ENCODE data around the gene NSG1. TPM values are rescaled to one million over a fixed set of nuclear protein-coding genes. Genes with fewer than 3 reads are reported as not detected.

NSG1 gene
- total RNA-seq, 1 donor from 2014 or later: 24.5 TPM

DNA sequence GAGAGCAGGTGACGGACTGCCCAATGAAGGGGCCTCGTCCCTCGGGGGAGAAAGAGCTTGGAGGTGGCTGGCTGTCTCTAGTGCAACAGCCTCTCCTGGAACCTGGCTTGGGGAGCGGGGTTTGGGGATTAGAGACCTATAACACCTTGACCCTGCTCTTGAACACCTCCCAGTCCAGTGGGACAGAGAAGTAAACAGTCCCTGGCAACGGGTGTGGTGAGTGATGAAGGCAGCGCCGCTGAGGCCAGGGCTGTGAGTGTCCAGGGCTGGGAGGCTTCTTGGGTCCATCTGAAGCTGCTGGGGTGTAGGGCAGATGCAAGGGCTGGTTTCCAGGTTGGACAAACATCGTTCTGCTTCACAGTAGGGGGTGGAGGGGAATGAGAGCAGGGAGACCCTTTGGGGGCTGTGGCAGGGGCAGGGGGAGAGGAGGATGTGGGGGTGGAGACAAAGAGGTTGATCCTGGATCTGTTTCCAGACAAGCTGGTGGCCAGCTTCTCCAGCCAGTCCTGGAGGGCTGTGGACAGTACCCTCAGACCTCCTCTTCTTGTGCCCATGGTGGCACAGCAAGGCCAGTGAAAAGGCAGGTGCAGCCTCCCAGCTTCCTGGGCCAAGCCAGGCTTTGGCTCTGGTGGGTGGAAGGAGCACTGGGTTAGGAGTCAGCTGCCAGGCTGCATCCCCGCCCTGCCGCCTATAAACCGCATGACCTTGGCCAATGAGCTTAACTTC is 3.8 kb downstream of the NSG1 start:
- Mint-ChIP-seq H3K4me1 (peaks cover 12% of the 10 kb centered on the region), H3K4me3 (no peak overlapping the region), H3K27ac (ENCODE audit: unreplicated experiment) (no peak overlapping the region), H3K27me3 (ENCODE audit: low read depth) (peaks cover 70% of the 10 kb centered on the region), H3K36me3 (ENCODE audit: low read depth) (no peaks in the 10 kb centered on the region), H3K9me3 (no peaks in the 10 kb centered on the region)
- no peak for DNase-seq (ENCODE audit: low read depth, low spot score)
- TF ChIP-seq, protein P1, sequence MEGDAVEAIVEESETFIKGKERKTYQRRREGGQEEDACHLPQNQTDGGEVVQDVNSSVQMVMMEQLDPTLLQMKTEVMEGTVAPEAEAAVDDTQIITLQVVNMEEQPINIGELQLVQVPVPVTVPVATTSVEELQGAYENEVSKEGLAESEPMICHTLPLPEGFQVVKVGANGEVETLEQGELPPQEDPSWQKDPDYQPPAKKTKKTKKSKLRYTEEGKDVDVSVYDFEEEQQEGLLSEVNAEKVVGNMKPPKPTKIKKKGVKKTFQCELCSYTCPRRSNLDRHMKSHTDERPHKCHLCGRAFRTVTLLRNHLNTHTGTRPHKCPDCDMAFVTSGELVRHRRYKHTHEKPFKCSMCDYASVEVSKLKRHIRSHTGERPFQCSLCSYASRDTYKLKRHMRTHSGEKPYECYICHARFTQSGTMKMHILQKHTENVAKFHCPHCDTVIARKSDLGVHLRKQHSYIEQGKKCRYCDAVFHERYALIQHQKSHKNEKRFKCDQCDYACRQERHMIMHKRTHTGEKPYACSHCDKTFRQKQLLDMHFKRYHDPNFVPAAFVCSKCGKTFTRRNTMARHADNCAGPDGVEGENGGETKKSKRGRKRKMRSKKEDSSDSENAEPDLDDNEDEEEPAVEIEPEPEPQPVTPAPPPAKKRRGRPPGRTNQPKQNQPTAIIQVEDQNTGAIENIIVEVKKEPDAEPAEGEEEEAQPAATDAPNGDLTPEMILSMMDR (conservative IDR thresholded peaks at IDR 0.05): no peak

DNA sequence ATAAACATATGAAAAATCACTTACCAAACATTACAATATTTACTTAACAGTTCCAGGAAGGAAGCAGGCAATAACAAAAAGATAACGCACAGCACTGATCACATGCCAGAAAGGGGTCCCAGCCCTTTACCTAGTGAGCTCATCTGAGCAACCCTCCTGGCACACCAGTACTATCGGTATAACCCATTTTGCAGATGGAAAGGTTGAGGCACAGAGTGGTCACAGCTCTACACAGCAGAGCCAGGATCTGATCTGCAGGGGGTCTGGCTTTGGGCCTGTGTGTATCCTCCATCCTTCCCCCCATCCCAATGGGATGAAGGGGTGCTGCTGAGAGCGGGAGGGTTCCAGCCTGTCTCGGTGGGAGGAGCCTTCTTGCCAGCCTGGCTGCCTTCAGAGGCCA is 5.0 kb downstream of the NSG1 start:
- no peaks in the 10 kb centered on the region for H3K9me3 Mint-ChIP-seq
- no peaks in the 10 kb centered on the region for H3K36me3 Mint-ChIP-seq (ENCODE audit: low read depth)
- DNase-seq (ENCODE audit: low read depth, low spot score): no peak
- TF ChIP-seq, protein P1 (conservative IDR thresholded peaks at IDR 0.05): no peak
- H3K4me3 Mint-ChIP-seq: no peak overlapping the region
- H3K4me1 Mint-ChIP-seq: peaks cover 11% of the 10 kb centered on the region
- no peak overlapping the region for H3K27ac Mint-ChIP-seq (ENCODE audit: unreplicated experiment)
- H3K27me3 Mint-ChIP-seq (ENCODE audit: low read depth): peaks cover 70% of the 10 kb centered on the region

DNA sequence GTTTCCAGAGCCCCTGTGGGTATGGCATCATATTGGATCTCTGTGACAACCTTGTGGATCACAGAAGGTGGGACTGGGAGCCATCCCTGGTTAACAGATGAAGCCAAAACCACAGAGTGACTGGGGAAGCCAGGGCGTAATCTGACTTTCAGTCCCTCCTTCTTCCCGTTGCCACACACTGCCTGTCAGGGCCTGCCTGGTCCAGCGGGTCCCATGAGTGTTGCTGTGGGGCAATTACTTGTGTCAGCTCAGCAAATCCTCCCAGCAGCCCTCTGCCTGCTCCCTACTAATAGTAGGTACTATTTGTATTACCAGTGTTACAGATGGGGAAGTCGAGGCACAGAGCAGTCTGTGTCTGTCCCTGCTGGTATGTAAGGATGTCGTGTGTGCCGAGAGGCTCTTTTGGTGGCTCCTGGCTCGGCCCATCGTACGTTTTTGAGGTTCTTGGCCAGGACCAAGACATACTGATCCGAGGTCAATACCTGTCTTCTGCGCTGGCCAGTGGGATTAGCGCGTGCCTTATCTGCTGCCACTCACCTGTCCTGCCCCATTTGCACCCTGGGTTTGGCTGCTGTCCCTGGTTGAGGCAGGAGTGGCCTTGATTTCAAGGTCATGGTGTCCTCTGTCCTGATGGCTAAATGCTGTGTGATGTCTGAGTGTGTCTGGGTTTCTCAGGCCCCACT is 5.7 kb downstream of the NSG1 start:
- peaks cover 11% of the 10 kb centered on the region for H3K4me1 Mint-ChIP-seq
- DNase-seq (ENCODE audit: low read depth, low spot score): no peak

DNA sequence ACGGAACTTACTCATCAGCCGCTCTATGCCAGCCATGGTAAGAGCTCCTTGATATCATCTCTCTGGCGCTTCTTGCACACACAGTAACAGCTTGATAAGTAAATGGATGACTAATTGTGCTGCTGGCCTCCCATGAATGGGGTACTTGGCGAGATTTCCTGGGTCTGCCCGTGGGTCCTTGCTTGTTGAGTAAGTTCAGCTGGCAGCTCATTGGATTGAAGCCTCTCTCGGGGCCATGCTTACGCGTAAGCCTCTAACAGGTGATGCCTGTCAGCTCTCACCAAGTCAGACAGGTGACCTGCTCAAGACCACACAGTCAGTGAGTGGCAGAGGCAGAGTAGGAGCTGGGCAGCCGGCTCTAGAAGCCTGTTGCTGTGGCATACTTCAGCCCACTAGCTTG is 7.7 kb downstream of the NSG1 start:
- Mint-ChIP-seq H3K4me1 (peaks cover 6% of the 10 kb centered on the region), H3K9me3 (no peaks in the 10 kb centered on the region), H3K4me3 (no peak overlapping the region), H3K27me3 (ENCODE audit: low read depth) (peaks cover 47% of the 10 kb centered on the region), H3K27ac (ENCODE audit: unreplicated experiment) (no peak overlapping the region), H3K36me3 (ENCODE audit: low read depth) (no peaks in the 10 kb centered on the region)
- TF ChIP-seq, protein P1 (conservative IDR thresholded peaks at IDR 0.05): no peak
- no peak for DNase-seq (ENCODE audit: low read depth, low spot score)

More for the DNA sequence above, 5.7 kb downstream of the NSG1 start:
- H3K27me3 Mint-ChIP-seq (ENCODE audit: low read depth): peaks cover 67% of the 10 kb centered on the region
- H3K27ac Mint-ChIP-seq (ENCODE audit: unreplicated experiment): no peak overlapping the region
- no peaks in the 10 kb centered on the region for H3K9me3 Mint-ChIP-seq
- TF ChIP-seq, protein P1 (conservative IDR thresholded peaks at IDR 0.05): no peak
- H3K4me3 Mint-ChIP-seq: no peak overlapping the region
- no peaks in the 10 kb centered on the region for H3K36me3 Mint-ChIP-seq (ENCODE audit: low read depth)

DNA sequence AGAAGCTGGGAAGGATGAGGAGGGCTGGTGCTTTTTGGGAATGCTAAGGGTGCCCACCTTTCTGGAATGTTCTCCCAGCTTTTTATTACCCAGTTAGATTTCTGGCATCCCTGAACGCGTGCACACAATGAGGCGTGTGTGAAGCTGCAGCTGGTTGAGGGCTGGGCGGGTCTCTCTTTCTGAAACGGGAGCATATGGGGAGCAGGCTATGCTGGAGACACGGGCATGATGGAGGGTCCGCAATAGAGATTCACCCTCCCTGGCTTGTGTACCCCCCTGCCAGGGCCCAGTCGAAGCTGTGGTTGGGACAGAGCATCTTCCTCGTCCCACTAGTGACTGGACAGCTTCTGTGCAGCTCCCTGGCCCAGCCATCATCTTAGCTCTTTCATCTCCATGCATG is 8.5 kb downstream of the NSG1 start:
- Mint-ChIP-seq H3K27me3 (ENCODE audit: low read depth) (peaks cover 40% of the 10 kb centered on the region), H3K4me1 (peaks cover 6% of the 10 kb centered on the region), H3K36me3 (ENCODE audit: low read depth) (no peaks in the 10 kb centered on the region)

More for the DNA sequence above, 8.5 kb downstream of the NSG1 start:
- Mint-ChIP-seq H3K27ac (ENCODE audit: unreplicated experiment) (no peak overlapping the region), H3K4me3 (no peak overlapping the region), H3K9me3 (no peaks in the 10 kb centered on the region)
- DNase-seq (ENCODE audit: low read depth, low spot score): no peak
- TF ChIP-seq, protein P1 (conservative IDR thresholded peaks at IDR 0.05): no peak
